Loucy (cell line): ENCODE results near the gene RTN3.

Experiments
- H2AFZ ChIP-seq: fragments of 200-600 bp; sonication (generic); 2 replicates; pipeline ENCODE4 v1.6.0; 2016; ENCODE audit warnings: antibody characterized with exemption, mild to moderate bottlenecking, low read length, moderate library complexity
- H3F3A ChIP-seq: fragments of 200-600 bp; 2 replicates; pipeline ENCODE4 v1.6.0; 2016; ENCODE audit warnings: antibody characterized with exemption, low read depth, mild to moderate bottlenecking
- H3K27me3 ChIP-seq: fragments of 200-600 bp; sonication (generic); 2 replicates; pipeline ENCODE4 v1.6.1; 2014; ENCODE audit warnings: low read length, mild to moderate bottlenecking; ENCODE audit not compliant: insufficient read depth, poor library complexity, severe bottlenecking
- H3K36me3 ChIP-seq: fragments of 200-600 bp; sonication (generic); 2 replicates; pipeline ENCODE4 v1.6.1; 2016; ENCODE audit warnings: low read length; ENCODE audit not compliant: insufficient read depth
- H3K4me1 ChIP-seq: fragments of 200-600 bp; sonication (generic); 2 replicates; pipeline ENCODE4 v1.5.1; 2014; ENCODE audit warnings: low read length, mild to moderate bottlenecking; ENCODE audit not compliant: insufficient read depth, poor library complexity, severe bottlenecking
- H3K4me2 ChIP-seq: fragments of 200-600 bp; sonication (generic); 2 replicates; pipeline ENCODE4 v1.6.0; 2014; ENCODE audit warnings: antibody characterized with exemption, low read length, low read depth, mild to moderate bottlenecking; ENCODE audit not compliant: poor library complexity, severe bottlenecking
- H3K4me3 ChIP-seq: fragments of 200-600 bp; sonication (generic); 2 replicates; pipeline ENCODE4 v1.5.1; 2014; ENCODE audit warnings: low read length, mild to moderate bottlenecking, mixed read lengths; ENCODE audit not compliant: poor library complexity, severe bottlenecking
- H3K79me2 ChIP-seq: fragments of 200-600 bp; sonication (generic); 2 replicates; pipeline ENCODE4 v1.6.1; 2014; ENCODE audit warnings: low read length; ENCODE audit not compliant: insufficient read depth
- H3K9ac ChIP-seq: fragments of 200-600 bp; sonication (generic); 2 replicates; pipeline ENCODE4 v1.6.0; 2014; ENCODE audit warnings: mild to moderate bottlenecking, low read depth, low read length, moderate library complexity; ENCODE audit not compliant: poor library complexity, severe bottlenecking
- H3K9me2 ChIP-seq: fragments of 200-600 bp; sonication (generic); replicated peaks from 2 replicates; pipeline ENCODE4 v1.6.1; 2016; ENCODE audit warnings: low read depth, low read length, mixed read lengths
- H3K9me3 ChIP-seq: fragments of 200-600 bp; sonication (generic); 2 replicates; pipeline ENCODE4 v1.6.1; 2014; ENCODE audit warnings: mild to moderate bottlenecking, antibody characterized with exemption, low read length, low read depth; ENCODE audit not compliant: insufficient read depth
- H4K20me1 ChIP-seq: fragments of 200-600 bp; sonication (generic); 2 replicates; pipeline ENCODE4 v1.6.0; 2014; ENCODE audit warnings: antibody characterized with exemption, low read length, mild to moderate bottlenecking; ENCODE audit not compliant: insufficient read depth, poor library complexity, severe bottlenecking
- EZH2phosphoT487 ChIP-seq: fragments of 200-600 bp; IDR thresholded peaks from 2 replicates; pipeline ENCODE4 v1.6.1; 2018; ENCODE audit warnings: antibody characterized with exemption, mild to moderate bottlenecking, moderate library complexity, borderline replicate concordance
- TF ChIP-seq, protein P1 (sequence below): fragments of 200-600 bp; sonication (generic); conservative IDR thresholded peaks from 2 replicates; pipeline ENCODE4 v1.5.1; 2014; ENCODE audit warnings: mild to moderate bottlenecking, antibody characterized with exemption, low read length

The RTN3 gene

GRCh38 chr11:63765688-63766241, 84.5 kb downstream of the RTN3 start:
- Histone ChIP-seq H3K4me3 (peak overlapping the region; percentile 25), H4K20me1 (peaks cover 35% of the 10 kb centered on the region), H3K4me2 (peak overlapping the region; percentile 98), H3K9me3 (no peaks in the 10 kb centered on the region), H3K36me3 (peaks cover 5% of the 10 kb centered on the region; the same call in 1 of the 2 replicates), H3K79me2 (peaks cover 28% of the 10 kb centered on the region), H3F3A (peaks cover 3% of the 10 kb centered on the region; the same call in 1 of the 2 replicates), H3K9ac (no peak overlapping the region), H2AFZ (no peak overlapping the region), H3K4me1 (peaks cover 38% of the 10 kb centered on the region), H3K9me2 (no peaks in the 10 kb centered on the region), H3K27me3 (peaks cover 8% of the 10 kb centered on the region)
- no peak for TF ChIP-seq EZH2phosphoT487
- TF ChIP-seq, protein P1, sequence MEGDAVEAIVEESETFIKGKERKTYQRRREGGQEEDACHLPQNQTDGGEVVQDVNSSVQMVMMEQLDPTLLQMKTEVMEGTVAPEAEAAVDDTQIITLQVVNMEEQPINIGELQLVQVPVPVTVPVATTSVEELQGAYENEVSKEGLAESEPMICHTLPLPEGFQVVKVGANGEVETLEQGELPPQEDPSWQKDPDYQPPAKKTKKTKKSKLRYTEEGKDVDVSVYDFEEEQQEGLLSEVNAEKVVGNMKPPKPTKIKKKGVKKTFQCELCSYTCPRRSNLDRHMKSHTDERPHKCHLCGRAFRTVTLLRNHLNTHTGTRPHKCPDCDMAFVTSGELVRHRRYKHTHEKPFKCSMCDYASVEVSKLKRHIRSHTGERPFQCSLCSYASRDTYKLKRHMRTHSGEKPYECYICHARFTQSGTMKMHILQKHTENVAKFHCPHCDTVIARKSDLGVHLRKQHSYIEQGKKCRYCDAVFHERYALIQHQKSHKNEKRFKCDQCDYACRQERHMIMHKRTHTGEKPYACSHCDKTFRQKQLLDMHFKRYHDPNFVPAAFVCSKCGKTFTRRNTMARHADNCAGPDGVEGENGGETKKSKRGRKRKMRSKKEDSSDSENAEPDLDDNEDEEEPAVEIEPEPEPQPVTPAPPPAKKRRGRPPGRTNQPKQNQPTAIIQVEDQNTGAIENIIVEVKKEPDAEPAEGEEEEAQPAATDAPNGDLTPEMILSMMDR, result no peak

DNA sequence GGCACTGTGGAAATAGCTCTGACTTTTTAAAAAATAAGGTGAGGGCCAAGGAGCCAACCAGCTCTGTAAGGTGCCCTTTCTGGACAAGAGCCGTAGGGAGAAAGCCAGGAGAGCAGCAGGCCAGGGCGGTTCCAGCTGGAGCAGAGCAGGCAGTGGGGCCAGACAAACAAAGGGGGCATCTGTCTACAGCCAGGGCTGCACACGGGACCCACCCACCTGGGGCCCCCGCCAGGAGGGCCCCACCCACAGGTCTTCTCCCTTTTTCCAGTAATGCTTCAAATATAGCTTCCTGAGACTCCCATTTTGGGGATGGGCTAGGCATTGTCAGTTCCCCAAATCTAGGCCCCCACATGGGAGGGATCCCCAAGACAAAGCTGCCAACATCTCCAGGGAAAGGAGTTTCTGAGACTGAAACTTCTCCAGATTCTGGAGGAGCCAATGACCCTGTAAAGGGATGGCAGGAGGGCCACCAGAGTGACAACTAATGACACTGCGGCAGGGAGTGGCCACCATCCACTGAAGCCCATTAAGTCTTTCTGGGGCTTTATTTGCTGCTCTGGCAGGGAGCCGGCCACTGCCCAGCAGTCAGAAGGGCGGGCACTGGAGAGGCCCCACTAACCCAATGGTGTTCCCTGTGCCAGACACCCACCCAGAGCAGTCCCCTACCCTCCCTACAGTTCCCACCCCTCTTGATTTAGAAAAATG, 85.4 kb downstream of the RTN3 start:
- Histone ChIP-seq H3K4me1 (peaks cover 38% of the 10 kb centered on the region), H2AFZ (no peak overlapping the region), H3K27me3 (peaks cover 8% of the 10 kb centered on the region), H3K36me3 (no peaks in the 10 kb centered on the region), H3K4me3 (peak overlapping the region; percentile 98), H3K79me2 (peaks cover 28% of the 10 kb centered on the region), H3K9ac (peak overlapping the region; percentile 74), H3F3A (peaks cover 4% of the 10 kb centered on the region; the same call in 1 of the 2 replicates), H3K4me2 (peak overlapping the region; percentile 98), H4K20me1 (peaks cover 35% of the 10 kb centered on the region), H3K9me2 (no peaks in the 10 kb centered on the region), H3K9me3 (no peaks in the 10 kb centered on the region)
- TF ChIP-seq, protein P1, result no peak

DNA sequence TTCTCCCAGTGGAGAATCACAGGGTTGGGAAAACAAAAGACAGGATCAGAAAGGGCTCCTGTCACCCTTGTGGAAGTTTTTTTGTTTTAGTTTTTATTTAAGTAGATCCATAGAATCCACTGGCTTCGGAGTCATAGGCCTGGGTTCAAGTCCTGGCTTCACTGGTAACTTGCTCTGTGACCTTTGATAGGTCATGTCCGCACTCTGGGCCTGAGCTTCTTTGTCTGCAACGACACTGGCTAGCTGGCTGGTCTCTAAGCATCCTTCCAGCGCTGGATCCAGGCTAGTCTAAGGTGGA, 85.9 kb downstream of the RTN3 start:
- H3K79me2 ChIP-seq, result peaks cover 28% of the 10 kb centered on the region
- peaks cover 38% of the 10 kb centered on the region for H3K4me1 ChIP-seq
- H4K20me1 ChIP-seq, result peaks cover 35% of the 10 kb centered on the region
- peak overlapping the region; percentile 98 for H3K4me3 ChIP-seq
- H2AFZ ChIP-seq, result no peak overlapping the region
- TF ChIP-seq, protein P1, result no peak
- peaks cover 8% of the 10 kb centered on the region for H3K27me3 ChIP-seq
- no peaks in the 10 kb centered on the region for H3K36me3 ChIP-seq
- no peaks in the 10 kb centered on the region for H3K9me2 ChIP-seq
- no peaks in the 10 kb centered on the region for H3K9me3 ChIP-seq
- H3K9ac ChIP-seq, result peak overlapping the region; percentile 74
- peaks cover 4% of the 10 kb centered on the region; the same call in 1 of the 2 replicates for H3F3A ChIP-seq
- H3K4me2 ChIP-seq, result peak overlapping the region; percentile 98
